ENCODE results near the gene ARSI. TPM values are rescaled to one million over a fixed set of nuclear protein-coding genes. Genes with fewer than 3 reads are reported as not detected.

Gene ARSI
- total and polyA plus RNA-seq, 2 donors (not counting 3 experiments of a cell fraction or from before 2014, with no cell fraction given) = 0.17 to 0.20 TPM

DNA sequence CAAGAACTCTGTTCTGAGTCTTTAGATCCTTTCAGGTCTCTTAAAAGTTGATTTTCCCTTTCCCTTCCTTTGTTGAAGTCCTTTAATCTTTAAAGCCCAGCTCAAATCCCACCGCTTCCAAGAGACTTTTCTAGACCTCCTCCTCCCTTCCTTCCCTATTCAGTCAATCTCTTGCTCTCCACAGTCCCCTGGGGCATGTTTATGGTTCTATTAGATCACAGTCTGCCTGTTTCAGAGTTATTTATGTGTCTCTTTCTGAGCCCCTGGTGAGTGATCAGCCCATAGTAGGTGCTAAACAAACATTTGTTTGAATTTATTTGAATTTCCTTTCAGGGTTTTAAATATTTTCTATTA is 7.2 kb upstream of the ARSI start:
- H3K4me1 ChIP-seq (ENCODE audit: control insufficient read depth, extremely low read depth, insufficient read depth, low read length) = no peaks in the 10 kb centered on the region
- no peak for FAIRE-seq
- no TSS peak for BruUV-seq (replicated peaks)
- no peaks in the 10 kb centered on the region for H4K20me1 ChIP-seq (replicated peaks; ENCODE audit: control insufficient read depth, extremely low read depth, insufficient read depth, low read length)
- CTCF ChIA-PET = interaction anchor here (1.8 kb wide), 1 partner anchor 23 kb away, joined by 3 read pairs; no protein-coding TSS in a partner anchor
- H3K4me3 ChIP-seq (replicated peaks in 1 of 3; ENCODE audit: insufficient read depth in 1 of 3, low read depth in 1 of 3, low read length in 3 of 3) = no peak overlapping the region
- no peaks in the 10 kb centered on the region for H3K36me3 ChIP-seq (ENCODE audit: control insufficient read depth in 2 of 2, extremely low read depth in 1 of 2, insufficient read depth in 2 of 2, low read length in 2 of 2)
- no peak for DNase-seq (ENCODE audit: low read depth, low spot score)
- H3K4me2 ChIP-seq (ENCODE audit: insufficient read depth, low read length) = no peak overlapping the region
- intact Hi-C loops (cut with micrococcal nuclease) = no loop called here
- H3K27ac ChIP-seq (ENCODE audit: insufficient read depth, low read depth, low read length) = no peak overlapping the region
- peaks cover 6 to 10% of the 10 kb centered on the region in 2 experiments for H3K27me3 ChIP-seq (ENCODE audit: control insufficient read depth in 2 of 2, insufficient read depth in 2 of 2, low read length in 2 of 2)
- H3K9me1 ChIP-seq (replicated peaks; ENCODE audit: control insufficient read depth, extremely low read depth, insufficient read depth, low read length) = no peaks in the 10 kb centered on the region
- no peaks in the 10 kb centered on the region for H3K79me2 ChIP-seq (ENCODE audit: control insufficient read depth, insufficient read depth, low read length)
- no peaks in the 10 kb centered on the region for H3K9me3 ChIP-seq (replicated peaks; ENCODE audit: control insufficient read depth, insufficient read depth, low read length)
- dilution Hi-C loops (cut with MboI; ENCODE audit: extremely low pct_ligation_motif_present, low sequenced_read_pairs) = no loop called here
- H3K9ac ChIP-seq (replicated peaks; ENCODE audit: extremely low read depth, insufficient read depth, low read length) = no peak overlapping the region
- no peak overlapping the region for H2AFZ ChIP-seq (ENCODE audit: low read depth, low read length)
- POLR2A ChIA-PET = no interaction called here
- no peak for TF ChIP-seq JUN (IDR thresholded peaks at IDR 0.05; ENCODE audit: borderline replicate concordance, insufficient read depth, insufficient read length, low read depth)
- TF ChIP-seq EZH2 (IDR thresholded peaks at IDR 0.05; ENCODE audit: borderline replicate concordance, low read depth, low read length, severe bottlenecking) = no peak
- TF ChIP-seq, protein P1, sequence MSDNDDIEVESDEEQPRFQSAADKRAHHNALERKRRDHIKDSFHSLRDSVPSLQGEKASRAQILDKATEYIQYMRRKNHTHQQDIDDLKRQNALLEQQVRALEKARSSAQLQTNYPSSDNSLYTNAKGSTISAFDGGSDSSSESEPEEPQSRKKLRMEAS (IDR thresholded peaks at IDR 0.05; ENCODE audit: insufficient read depth, insufficient read length) = no peak
- TF ChIP-seq GATA2 (IDR thresholded peaks at IDR 0.05; ENCODE audit: insufficient read depth, insufficient read length, low read depth, low read length) = no peak
- no peak for TF ChIP-seq POLR2AphosphoS5 (IDR thresholded peaks at IDR 0.05; ENCODE audit: insufficient read depth, low read depth, low read length)
- TF ChIP-seq FOS (IDR thresholded peaks at IDR 0.05; ENCODE audit: borderline replicate concordance, insufficient read depth, low read length) = no peak
- no peak for TF ChIP-seq CTCF (IDR thresholded peaks at IDR 0.05; ENCODE audit: extremely low read depth in 1 of 2, insufficient read depth in 1 of 2, low read depth in 1 of 2, low read length in 2 of 2)
- TF ChIP-seq MYC (IDR thresholded peaks at IDR 0.05; ENCODE audit: low read depth, low read length) = no peak
- no peak for TF ChIP-seq POLR2A (IDR thresholded peaks at IDR 0.05; ENCODE audit: low read depth, low read length)

Data from endothelial cell of umbilical vein (primary cell).